ENCODE data around the gene SLC5A10.

SLC5A10 gene

DNA sequence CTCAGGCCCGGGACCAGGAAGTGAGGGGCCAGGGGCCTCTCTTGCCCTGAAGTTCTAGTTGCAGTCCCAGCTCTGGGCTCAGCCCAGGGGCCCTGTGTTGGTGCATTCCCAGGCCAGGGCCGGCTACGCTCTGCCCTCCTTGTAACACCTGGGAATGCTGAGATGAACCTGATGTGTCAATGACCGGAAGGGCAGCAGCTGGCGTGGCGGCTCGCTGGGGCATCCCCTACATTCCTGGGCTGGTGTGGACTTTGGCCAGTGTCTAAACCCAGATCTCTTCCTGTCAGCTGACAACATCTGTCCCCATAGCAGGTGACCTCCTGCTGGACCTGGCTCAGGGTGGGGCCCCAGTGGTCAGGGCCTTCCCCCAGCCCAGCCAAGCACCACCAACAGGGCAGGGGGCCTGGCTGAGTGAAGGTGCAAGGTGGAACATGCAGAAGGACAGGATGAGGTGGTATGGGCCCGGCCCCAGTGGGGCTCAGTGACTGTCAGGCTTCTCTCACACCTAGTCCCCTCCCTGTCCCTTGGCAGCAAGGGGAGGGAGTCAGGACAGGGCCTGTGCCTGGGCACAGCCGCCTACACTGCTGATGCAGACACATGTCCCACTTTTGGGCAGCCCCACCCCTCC, 36.7 kb downstream of the SLC5A10 start:
- no peaks in the 10 kb centered on the region for H3K9me3 ChIP-seq (ENCODE audit: control extremely low read depth in 1 of 5, control insufficient read depth in 4 of 5, insufficient read depth in 2 of 5, low read depth in 1 of 5, low read length in 4 of 5)
- WGBS (ENCODE audit: insufficient coverage): 92% methylated on average over 8 of the region's 9 CpGs
- H3K27me3 ChIP-seq (replicated peaks in 2 of 5; ENCODE audit: control insufficient read depth in 4 of 5, insufficient read depth in 5 of 5, low read length in 4 of 5): no peaks in the 10 kb centered on the region
- H3K4me1 ChIP-seq (ENCODE audit: control extremely low read depth in 1 of 4, control insufficient read depth in 4 of 4, insufficient read depth in 4 of 4, low read length in 3 of 4): peaks cover 0 to 28% (median 24%) of the 10 kb centered on the region in 4 experiments
- ChIA-PET POLR2A (no interaction called here), CTCF (interaction anchor here (0.6 to 2.0 kb wide), 3 partner anchors 10 to 21 kb away, joined by 3 to 6 read pairs (median 4); no protein-coding TSS in a partner anchor)
- no peak overlapping the region for H3K4me3 ChIP-seq (ENCODE audit: control insufficient read depth in 1 of 7, extremely low read depth in 1 of 7, insufficient read depth in 4 of 7, low read depth in 2 of 7, low read length in 6 of 7)
- H3K27ac ChIP-seq (ENCODE audit: insufficient read depth in 1 of 2, low read depth in 1 of 2, low read length in 2 of 2, poor library complexity in 1 of 2, severe bottlenecking in 2 of 2): no peak overlapping the region
- no peak for DNase-seq
- H3K36me3 ChIP-seq (ENCODE audit: control insufficient read depth in 4 of 4, insufficient read depth in 4 of 4, low read length in 3 of 4): peaks cover 0 to 18% (median 9%) of the 10 kb centered on the region in 4 experiments

- Histone ChIP-seq H3K4me3 (ENCODE audit: control insufficient read depth in 1 of 7, extremely low read depth in 1 of 7, insufficient read depth in 4 of 7, low read depth in 2 of 7, low read length in 6 of 7) (no peak overlapping the region), H3K4me1 (ENCODE audit: control extremely low read depth in 1 of 4, control insufficient read depth in 4 of 4, insufficient read depth in 4 of 4, low read length in 3 of 4) (peaks cover 2 to 41% (median 37%) of the 10 kb centered on the region in 4 experiments), H3K27me3 (replicated peaks in 2 of 5; ENCODE audit: control insufficient read depth in 4 of 5, insufficient read depth in 5 of 5, low read length in 4 of 5) (no peaks in the 10 kb centered on the region), H3K27ac (ENCODE audit: insufficient read depth in 1 of 2, low read depth in 1 of 2, low read length in 2 of 2, poor library complexity in 1 of 2, severe bottlenecking in 2 of 2) (no peak overlapping the region), H3K9me3 (ENCODE audit: control extremely low read depth in 1 of 5, control insufficient read depth in 4 of 5, insufficient read depth in 2 of 5, low read depth in 1 of 5, low read length in 4 of 5) (peaks cover 0 to 6% (median 0%) of the 10 kb centered on the region in 5 experiments), H3K36me3 (ENCODE audit: control insufficient read depth in 4 of 4, insufficient read depth in 4 of 4, low read length in 3 of 4) (peaks cover 0 to 13% (median 6%) of the 10 kb centered on the region in 4 experiments)
- no peak for DNase-seq
- WGBS (ENCODE audit: insufficient coverage): 90% methylated on average over 2 of the region's 6 CpGs
- POLR2A ChIA-PET: interaction anchor here (0.6 kb wide), 1 partner anchor 14 kb away, joined by 3 read pairs; the partner anchor contains the start of gene FAM83G
- CTCF ChIA-PET: interaction anchor here (1.0 to 3.4 kb wide), 7 partner anchors 8 to 30 kb away, joined by 3 to 28 read pairs (median 4); no protein-coding TSS in a partner anchor
Observed at GRCh38 chr17:18990331-18990730, 38.4 kb downstream of the SLC5A10 start.

GRCh38 chr17:18991531-18992315, 39.8 kb downstream of the SLC5A10 start:
- no peak overlapping the region for H3K27ac ChIP-seq (ENCODE audit: insufficient read depth in 1 of 2, low read depth in 1 of 2, low read length in 2 of 2, poor library complexity in 1 of 2, severe bottlenecking in 2 of 2)
- no peak for DNase-seq
- 93% methylated on average over 18 of the region's 20 CpGs for WGBS (ENCODE audit: insufficient coverage)
- POLR2A ChIA-PET: interaction anchor here (0.9 to 1.8 kb wide), 2 partner anchors 12 to 13 kb away, joined by 3 to 11 read pairs; partner anchors contain the start of gene FAM83G
- CTCF ChIA-PET: interaction anchor here (0.8 to 3.4 kb wide), 8 partner anchors 8 to 32 kb away, joined by 3 to 28 read pairs (median 5); partner anchors contain the start of gene FAM83G
- peaks cover 0 to 16% (median 0%) of the 10 kb centered on the region in 5 experiments for H3K9me3 ChIP-seq (ENCODE audit: control extremely low read depth in 1 of 5, control insufficient read depth in 4 of 5, insufficient read depth in 2 of 5, low read depth in 1 of 5, low read length in 4 of 5)
- no peak overlapping the region for H3K4me3 ChIP-seq (ENCODE audit: control insufficient read depth in 1 of 7, extremely low read depth in 1 of 7, insufficient read depth in 4 of 7, low read depth in 2 of 7, low read length in 6 of 7)
- peaks cover 2 to 41% (median 37%) of the 10 kb centered on the region in 4 experiments for H3K4me1 ChIP-seq (ENCODE audit: control extremely low read depth in 1 of 4, control insufficient read depth in 4 of 4, insufficient read depth in 4 of 4, low read length in 3 of 4)
- peaks cover 0 to 16% (median 6%) of the 10 kb centered on the region in 4 experiments for H3K36me3 ChIP-seq (ENCODE audit: control insufficient read depth in 4 of 4, insufficient read depth in 4 of 4, low read length in 3 of 4)
- no peaks in the 10 kb centered on the region for H3K27me3 ChIP-seq (replicated peaks in 2 of 5; ENCODE audit: control insufficient read depth in 4 of 5, insufficient read depth in 5 of 5, low read length in 4 of 5)

- peak overlapping the region in 2 of 7 experiments; percentile 33 to 47 for H3K4me3 ChIP-seq (ENCODE audit: control insufficient read depth in 1 of 7, extremely low read depth in 1 of 7, insufficient read depth in 4 of 7, low read depth in 2 of 7, low read length in 6 of 7)
- H3K4me1 ChIP-seq (ENCODE audit: control extremely low read depth in 1 of 4, control insufficient read depth in 4 of 4, insufficient read depth in 4 of 4, low read length in 3 of 4): peaks cover 2 to 41% (median 37%) of the 10 kb centered on the region in 4 experiments
- H3K36me3 ChIP-seq (ENCODE audit: control insufficient read depth in 4 of 4, insufficient read depth in 4 of 4, low read length in 3 of 4): peaks cover 0 to 14% (median 7%) of the 10 kb centered on the region in 4 experiments
- DNase-seq: peak; percentile 90 to 99 (median 98)
- H3K27ac ChIP-seq (ENCODE audit: insufficient read depth in 1 of 2, low read depth in 1 of 2, low read length in 2 of 2, poor library complexity in 1 of 2, severe bottlenecking in 2 of 2): no peak overlapping the region
- H3K27me3 ChIP-seq (replicated peaks in 2 of 5; ENCODE audit: control insufficient read depth in 4 of 5, insufficient read depth in 5 of 5, low read length in 4 of 5): no peaks in the 10 kb centered on the region
- ChIA-PET POLR2A (interaction anchor here (0.9 to 1.8 kb wide), 2 partner anchors 11 to 14 kb away, joined by 3 to 11 read pairs; partner anchors contain the start of gene FAM83G), CTCF (interaction anchor here (0.8 to 3.4 kb wide), 6 partner anchors 9 to 33 kb away, joined by 3 to 28 read pairs (median 6); no protein-coding TSS in a partner anchor)
- WGBS (ENCODE audit: insufficient coverage): 39% methylated on average over 17 of the region's 22 CpGs
- H3K9me3 ChIP-seq (ENCODE audit: control extremely low read depth in 1 of 5, control insufficient read depth in 4 of 5, insufficient read depth in 2 of 5, low read depth in 1 of 5, low read length in 4 of 5): peaks cover 0 to 16% (median 0%) of the 10 kb centered on the region in 5 experiments
Observed at GRCh38 chr17:18992454-18993130, 40.6 kb downstream of the SLC5A10 start.

DNA sequence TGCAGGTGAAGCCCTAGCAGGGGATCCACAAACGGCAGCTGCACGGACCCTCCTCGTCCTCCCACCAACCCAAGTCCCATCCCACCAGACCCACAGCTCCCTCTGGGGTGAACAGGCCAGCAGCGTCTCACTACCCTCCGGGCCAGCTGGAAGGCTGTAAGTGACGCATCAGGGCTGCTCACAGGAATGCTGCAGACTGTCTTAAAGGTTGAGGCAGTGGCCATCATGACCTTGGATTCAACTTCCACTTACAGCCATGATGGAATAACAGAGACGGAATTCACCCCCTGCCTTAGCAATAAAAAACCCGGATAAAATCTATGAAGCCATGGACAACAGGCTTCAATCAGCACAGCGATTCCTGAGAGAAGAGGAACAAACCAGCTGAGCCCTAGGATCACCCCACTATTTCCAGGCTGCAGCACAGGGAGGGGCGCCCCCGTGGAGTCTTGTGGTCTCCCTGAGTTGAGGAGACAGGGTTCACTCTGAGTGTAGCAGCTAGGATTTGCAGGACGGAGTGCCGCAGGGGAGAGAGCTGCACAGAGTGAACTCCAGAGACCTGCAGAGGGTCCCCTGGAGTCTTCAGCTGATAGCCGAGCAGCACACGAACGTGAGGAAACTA, 42.1 kb downstream of the SLC5A10 start:
- POLR2A ChIA-PET: interaction anchor here (0.8 kb wide), 1 partner anchor 10 kb away, joined by 3 read pairs; the partner anchor contains the start of gene FAM83G
- Histone ChIP-seq H3K36me3 (ENCODE audit: control insufficient read depth in 4 of 4, insufficient read depth in 4 of 4, low read length in 3 of 4) (peaks cover 0 to 11% (median 5%) of the 10 kb centered on the region in 4 experiments), H3K4me1 (ENCODE audit: control extremely low read depth in 1 of 4, control insufficient read depth in 4 of 4, insufficient read depth in 4 of 4, low read length in 3 of 4) (peaks cover 2 to 41% (median 37%) of the 10 kb centered on the region in 4 experiments), H3K9me3 (ENCODE audit: control extremely low read depth in 1 of 5, control insufficient read depth in 4 of 5, insufficient read depth in 2 of 5, low read depth in 1 of 5, low read length in 4 of 5) (peaks cover 0 to 16% (median 0%) of the 10 kb centered on the region in 5 experiments), H3K27ac (ENCODE audit: insufficient read depth in 1 of 2, low read depth in 1 of 2, low read length in 2 of 2, poor library complexity in 1 of 2, severe bottlenecking in 2 of 2) (no peak overlapping the region), H3K27me3 (replicated peaks in 2 of 5; ENCODE audit: control insufficient read depth in 4 of 5, insufficient read depth in 5 of 5, low read length in 4 of 5) (no peaks in the 10 kb centered on the region), H3K4me3 (ENCODE audit: control insufficient read depth in 1 of 7, extremely low read depth in 1 of 7, insufficient read depth in 4 of 7, low read depth in 2 of 7, low read length in 6 of 7) (peak overlapping the region in 1 of 7 experiments; percentile 33)
- 84% methylated on average over 14 of the region's 16 CpGs for WGBS (ENCODE audit: insufficient coverage)
- no peak for DNase-seq
- CTCF ChIA-PET: interaction anchor here (1.2 to 2.4 kb wide), 3 partner anchors 9 to 33 kb away, joined by 3 to 11 read pairs (median 6); no protein-coding TSS in a partner anchor

DNA sequence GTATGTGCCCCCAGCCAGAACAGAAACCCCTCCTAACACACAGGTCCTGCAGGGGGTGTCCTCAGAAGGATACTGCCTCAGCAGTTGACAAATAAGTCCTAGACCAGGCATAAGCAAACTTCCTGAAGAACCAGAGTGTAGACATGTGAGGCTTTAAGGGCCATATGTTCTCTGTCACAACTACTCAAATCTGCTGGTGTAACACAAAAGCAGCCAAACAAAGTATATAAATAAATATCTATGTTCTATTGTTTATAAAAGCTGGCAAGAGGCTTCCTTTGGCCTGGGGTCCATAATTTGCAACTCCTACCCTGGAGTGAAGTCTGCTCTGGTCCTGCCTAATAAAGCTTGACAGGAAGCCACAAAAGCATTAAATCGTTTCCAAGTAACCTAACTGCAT, 42.7 kb downstream of the SLC5A10 start:
- no peak overlapping the region for H3K27ac ChIP-seq (ENCODE audit: insufficient read depth in 1 of 2, low read depth in 1 of 2, low read length in 2 of 2, poor library complexity in 1 of 2, severe bottlenecking in 2 of 2)
- CTCF ChIA-PET: interaction anchor here (1.2 to 2.4 kb wide), 3 partner anchors 8 to 33 kb away, joined by 3 to 11 read pairs (median 6); no protein-coding TSS in a partner anchor
- H3K27me3 ChIP-seq (replicated peaks in 2 of 5; ENCODE audit: control insufficient read depth in 4 of 5, insufficient read depth in 5 of 5, low read length in 4 of 5): no peaks in the 10 kb centered on the region
- WGBS (ENCODE audit: insufficient coverage): 0% methylated on average over 1 of the region's 1 CpG
- POLR2A ChIA-PET: interaction anchor here (0.8 kb wide), 1 partner anchor 10 kb away, joined by 3 read pairs; the partner anchor contains the start of gene FAM83G
- no peak overlapping the region for H3K4me3 ChIP-seq (ENCODE audit: control insufficient read depth in 1 of 7, extremely low read depth in 1 of 7, insufficient read depth in 4 of 7, low read depth in 2 of 7, low read length in 6 of 7)
- DNase-seq: no peak
- H3K36me3 ChIP-seq (ENCODE audit: control insufficient read depth in 4 of 4, insufficient read depth in 4 of 4, low read length in 3 of 4): peaks cover 0 to 13% (median 5%) of the 10 kb centered on the region in 4 experiments
- H3K4me1 ChIP-seq (ENCODE audit: control extremely low read depth in 1 of 4, control insufficient read depth in 4 of 4, insufficient read depth in 4 of 4, low read length in 3 of 4): peaks cover 2 to 41% (median 37%) of the 10 kb centered on the region in 4 experiments
- H3K9me3 ChIP-seq (ENCODE audit: control extremely low read depth in 1 of 5, control insufficient read depth in 4 of 5, insufficient read depth in 2 of 5, low read depth in 1 of 5, low read length in 4 of 5): peaks cover 0 to 16% (median 0%) of the 10 kb centered on the region in 5 experiments

Measured in common myeloid progenitor, CD34-positive (primary cell).